K562 (cell line): Measurements from ENCODE around the gene ILF3.

Experiments
- POLR2AphosphoS5 ChIP-seq: IDR thresholded peaks from 2 replicates; pipeline ENCODE4 v1.6.1; 2011; ENCODE audit warnings: mild to moderate bottlenecking, low read depth, low read length, moderate library complexity; ENCODE audit not compliant: control insufficient read depth, insufficient read depth
- TF ChIP-seq, protein P1 (sequence below): fragments of 450-650 bp; IDR thresholded peaks from 2 replicates; pipeline ENCODE4 v1.6.1; 2016; ENCODE audit warnings: antibody characterized with exemption

DNA sequence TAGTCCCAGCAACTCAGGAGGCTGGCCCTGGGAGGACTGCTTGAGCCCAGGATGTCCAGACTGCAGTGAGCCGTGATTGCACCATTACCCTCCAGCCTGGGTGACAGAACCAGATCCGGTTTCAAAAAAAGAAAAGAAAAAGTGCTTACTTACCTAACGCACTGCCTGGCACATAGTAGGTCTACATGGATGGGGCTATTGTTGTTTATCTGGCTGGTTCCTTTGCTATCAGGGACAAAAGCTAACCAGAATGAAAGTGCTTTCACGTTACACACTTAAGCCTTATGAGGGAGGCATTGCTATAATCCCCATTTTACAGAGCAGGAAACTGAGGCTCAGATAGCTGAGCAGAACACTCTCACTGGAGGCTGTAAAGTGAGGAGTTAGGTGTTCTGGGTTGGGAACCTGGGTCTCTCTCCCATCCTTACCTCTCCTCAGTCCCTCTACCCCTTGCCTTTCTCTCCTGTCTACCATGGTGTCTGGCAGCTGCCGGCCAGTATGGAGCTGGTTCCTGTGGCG is 66.5 kb downstream of the ILF3 start:
- no peak for TF ChIP-seq POLR2AphosphoS5
- TF ChIP-seq, protein P1, sequence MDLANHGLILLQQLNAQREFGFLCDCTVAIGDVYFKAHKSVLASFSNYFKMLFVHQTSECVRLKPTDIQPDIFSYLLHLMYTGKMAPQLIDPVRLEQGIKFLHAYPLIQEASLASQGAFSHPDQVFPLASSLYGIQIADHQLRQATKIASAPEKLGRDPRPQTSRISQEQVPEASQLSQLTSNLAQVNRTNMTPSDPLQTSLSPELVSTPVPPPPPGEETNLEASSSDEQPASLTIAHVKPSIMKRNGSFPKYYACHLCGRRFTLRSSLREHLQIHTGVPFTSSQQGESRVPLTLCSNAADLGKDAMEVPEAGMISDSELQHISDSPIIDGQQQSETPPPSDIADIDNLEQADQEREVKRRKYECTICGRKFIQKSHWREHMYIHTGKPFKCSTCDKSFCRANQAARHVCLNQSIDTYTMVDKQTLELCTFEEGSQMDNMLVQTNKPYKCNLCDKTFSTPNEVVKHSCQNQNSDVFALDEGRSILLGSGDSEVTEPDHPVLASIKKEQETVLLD: no peak
